ENCODE measurements around the gene CTNND2. TPM values are rescaled to one million over a fixed set of nuclear protein-coding genes. Genes with fewer than 3 reads are reported as not detected.

CTNND2 gene
- total RNA-seq, 4 donors from 2014 or later = 8.3 TPM; not detected in 3

DNA sequence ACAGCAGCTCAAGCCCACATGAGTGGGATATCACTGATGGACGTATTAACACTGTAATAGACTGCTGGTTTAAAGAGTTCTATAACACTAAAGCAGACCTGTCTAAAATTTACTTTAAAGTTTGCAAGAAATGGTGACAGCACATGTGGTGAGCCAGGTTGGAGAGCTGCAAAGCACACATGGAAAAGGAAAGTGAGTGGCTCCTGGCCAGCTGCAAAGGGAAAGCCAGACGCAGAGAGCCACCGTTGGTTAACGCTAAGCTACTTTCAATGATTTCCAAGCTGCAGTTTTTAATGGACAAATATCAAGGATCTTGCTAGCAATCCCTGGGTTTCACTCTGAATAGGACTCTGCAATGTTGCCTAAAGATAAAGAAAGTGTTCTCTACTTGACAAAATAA, 89.9 kb downstream of the CTNND2 start:
- TF ChIP-seq, protein P1, sequence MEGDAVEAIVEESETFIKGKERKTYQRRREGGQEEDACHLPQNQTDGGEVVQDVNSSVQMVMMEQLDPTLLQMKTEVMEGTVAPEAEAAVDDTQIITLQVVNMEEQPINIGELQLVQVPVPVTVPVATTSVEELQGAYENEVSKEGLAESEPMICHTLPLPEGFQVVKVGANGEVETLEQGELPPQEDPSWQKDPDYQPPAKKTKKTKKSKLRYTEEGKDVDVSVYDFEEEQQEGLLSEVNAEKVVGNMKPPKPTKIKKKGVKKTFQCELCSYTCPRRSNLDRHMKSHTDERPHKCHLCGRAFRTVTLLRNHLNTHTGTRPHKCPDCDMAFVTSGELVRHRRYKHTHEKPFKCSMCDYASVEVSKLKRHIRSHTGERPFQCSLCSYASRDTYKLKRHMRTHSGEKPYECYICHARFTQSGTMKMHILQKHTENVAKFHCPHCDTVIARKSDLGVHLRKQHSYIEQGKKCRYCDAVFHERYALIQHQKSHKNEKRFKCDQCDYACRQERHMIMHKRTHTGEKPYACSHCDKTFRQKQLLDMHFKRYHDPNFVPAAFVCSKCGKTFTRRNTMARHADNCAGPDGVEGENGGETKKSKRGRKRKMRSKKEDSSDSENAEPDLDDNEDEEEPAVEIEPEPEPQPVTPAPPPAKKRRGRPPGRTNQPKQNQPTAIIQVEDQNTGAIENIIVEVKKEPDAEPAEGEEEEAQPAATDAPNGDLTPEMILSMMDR (IDR thresholded peaks at IDR 0.05; ENCODE audit: low read depth) = no peak

DNA sequence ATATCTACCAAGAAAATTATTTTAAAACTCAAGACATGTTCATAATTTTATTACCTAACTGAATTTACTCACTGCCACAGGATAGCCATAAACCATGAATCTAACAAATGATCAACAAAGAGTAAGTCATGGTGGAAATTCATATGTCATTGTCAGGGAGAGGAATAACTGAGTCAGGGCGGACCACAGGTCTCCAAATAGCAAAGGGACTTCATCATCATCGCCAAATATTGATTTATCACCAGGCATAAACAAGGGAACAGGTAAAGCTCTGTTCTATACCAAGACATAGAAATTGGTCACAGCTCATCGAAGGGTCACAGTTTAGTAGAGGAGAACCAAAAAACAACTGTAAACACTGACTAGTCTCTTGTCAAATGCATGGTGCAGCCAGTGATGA, 94.8 kb downstream of the CTNND2 start:
- TF ChIP-seq, protein P1 (IDR thresholded peaks at IDR 0.05; ENCODE audit: low read depth) = no peak

DNA sequence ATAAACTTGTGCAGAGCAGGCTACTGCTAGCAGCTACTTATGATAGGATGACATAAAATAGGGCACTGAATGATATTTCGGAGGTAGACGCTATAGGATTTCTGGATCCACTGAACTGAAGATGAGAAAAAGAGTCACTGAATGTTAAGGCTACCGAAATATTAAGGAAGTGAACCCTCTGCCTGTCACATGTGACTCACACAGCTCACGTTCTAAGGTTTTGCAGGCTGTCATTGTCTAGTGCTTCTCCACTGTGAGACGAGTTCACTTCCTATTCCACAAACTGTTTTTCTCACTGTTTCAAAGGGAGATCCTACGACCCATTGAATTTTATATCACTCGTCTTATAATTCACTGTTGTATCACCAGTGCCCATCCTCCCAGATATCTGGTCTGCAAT, 100.8 kb downstream of the CTNND2 start:
- TF ChIP-seq, protein P1 (IDR thresholded peaks at IDR 0.05; ENCODE audit: low read depth) = no peak

DNA sequence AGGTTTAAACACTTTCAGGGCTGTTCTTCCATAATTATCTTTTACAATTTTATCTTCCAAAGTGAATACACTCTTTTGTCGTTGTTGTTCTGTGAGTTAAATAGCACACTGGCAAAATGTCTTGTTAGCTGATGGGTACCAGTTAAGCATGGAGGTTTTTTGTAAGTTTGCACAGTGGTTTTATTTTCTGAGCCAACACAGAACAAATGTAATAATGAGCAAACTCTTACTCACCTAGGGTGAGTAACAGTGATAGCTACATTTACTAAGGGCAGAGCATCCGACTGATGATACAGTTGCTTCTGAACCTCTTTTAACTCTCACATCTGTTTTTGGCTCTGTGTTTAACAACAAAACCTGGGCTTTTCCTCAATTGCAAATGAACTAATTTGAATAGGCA, 103.2 kb downstream of the CTNND2 start:
- TF ChIP-seq, protein P1 (IDR thresholded peaks at IDR 0.05; ENCODE audit: low read depth) = no peak

DNA sequence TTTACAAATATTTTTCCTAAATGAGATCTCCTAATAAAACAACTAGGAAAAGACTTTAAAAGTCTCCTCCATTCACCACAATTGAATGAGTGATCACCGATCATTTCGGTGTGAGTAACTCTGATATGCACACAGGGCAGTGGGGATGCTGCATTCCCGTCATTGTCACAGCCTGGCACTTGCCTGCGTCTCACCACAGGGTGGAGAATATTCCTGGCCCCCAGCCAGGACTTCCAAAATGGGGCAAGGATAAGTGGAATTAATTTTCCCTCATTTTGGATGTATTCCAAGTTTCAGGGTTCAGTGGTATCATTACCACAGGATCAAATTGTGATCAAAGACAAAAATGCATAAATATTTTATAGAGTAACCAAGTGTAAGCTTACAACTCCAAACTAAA, 107.1 kb downstream of the CTNND2 start:
- TF ChIP-seq, protein P1 (IDR thresholded peaks at IDR 0.05; ENCODE audit: low read depth) = no peak

DNA sequence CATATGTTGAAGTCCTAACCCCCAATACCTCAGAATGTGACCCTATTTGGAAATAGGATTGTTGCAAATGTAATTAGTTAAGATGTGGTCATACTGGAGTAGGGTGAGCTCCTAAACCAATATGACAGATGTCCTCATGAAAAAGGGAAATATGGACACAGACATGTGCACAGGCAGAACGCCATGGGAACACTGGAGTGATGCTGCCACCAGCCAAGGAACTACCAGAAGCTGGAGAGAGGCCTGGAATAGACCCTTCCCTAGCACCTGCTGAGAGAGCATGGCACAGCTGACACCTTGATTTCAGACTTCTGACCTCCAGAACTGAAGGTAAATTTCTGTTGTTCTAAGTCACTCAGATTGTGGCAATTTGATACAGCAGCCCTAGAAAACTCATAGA, 110.8 kb downstream of the CTNND2 start:
- TF ChIP-seq, protein P1 (IDR thresholded peaks at IDR 0.05; ENCODE audit: low read depth) = no peak

DNA sequence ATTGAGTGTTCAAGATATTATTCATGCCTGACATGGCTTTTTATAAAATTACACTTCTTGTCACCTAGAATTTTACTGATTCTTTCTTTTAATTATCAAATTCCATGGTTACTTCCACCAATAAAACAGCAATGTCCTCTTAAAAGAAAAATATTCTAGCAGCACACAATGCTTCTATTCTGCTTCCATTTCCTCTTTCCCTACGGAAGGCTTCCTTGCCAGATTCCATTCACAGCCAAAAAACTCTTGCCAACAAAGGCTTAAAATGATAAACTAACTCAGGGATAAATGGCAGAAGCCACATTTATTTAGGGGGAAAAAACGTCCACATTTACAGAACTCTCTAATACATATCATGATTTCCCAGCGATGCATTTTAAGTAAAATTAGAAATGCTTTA, 111.6 kb downstream of the CTNND2 start:
- TF ChIP-seq, protein P1 (IDR thresholded peaks at IDR 0.05; ENCODE audit: low read depth) = no peak

Data from subcutaneous adipose tissue (tissue), 4 donors.